MCF 10A (cell line): Measurements from ENCODE around the gene AMFR. TPM values are rescaled to one million over a fixed set of nuclear protein-coding genes. Genes with fewer than 3 reads are reported as not detected.

Experiments
- BruUV-seq: library from RNA; stranded (reverse); fragments of 400-500 nt; replicated peaks from 2 replicates; lab custom pipeline; 2021; lab: Mats Ljungman, UMichigan
- CTCF ChIA-PET: fragments of 300-600 bp; sonication (Branson Sonifier 250); formaldehyde crosslinking; extraction: SDS; loops from one replicate; lab custom pipeline; 2021; ENCODE audit warnings: antibody characterized with exemption, inconsistent platforms; lab: Yijun Ruan, JAX
- POLR2A ChIA-PET: fragments of 300-600, 350-650 bp; sonication (Branson Sonifier 250); formaldehyde crosslinking; extraction: SDS; loops from one replicate; lab custom pipeline; 2020; ENCODE audit warnings: antibody characterized with exemption, inconsistent platforms; lab: Yijun Ruan, JAX
- DNase-seq: peaks from one replicate; pipeline ENCODE4 v3.0.0-alpha.2; 2018; ENCODE audit not compliant: unreplicated experiment
- H3K27ac Mint-ChIP-seq: one replicate; pipeline ENCODE4 v1.8.0; 2022; ENCODE audit warnings: mild to moderate bottlenecking, low read depth, mixed read lengths; ENCODE audit not compliant: unreplicated experiment
- H3K27me3 Mint-ChIP-seq: one replicate; pipeline ENCODE4 v1.8.0; 2022; ENCODE audit warnings: mixed read lengths; ENCODE audit not compliant: insufficient read depth, unreplicated experiment
- H3K36me3 Mint-ChIP-seq: one replicate; pipeline ENCODE4 v1.8.0; 2022; ENCODE audit warnings: mild to moderate bottlenecking, moderate library complexity, mixed read lengths; ENCODE audit not compliant: insufficient read depth, unreplicated experiment
- H3K4me1 Mint-ChIP-seq: one replicate; pipeline ENCODE4 v1.8.0; 2022; ENCODE audit warnings: mixed read lengths; ENCODE audit not compliant: insufficient read depth, unreplicated experiment
- H3K4me3 Mint-ChIP-seq: one replicate; pipeline ENCODE4 v1.8.0; 2022; ENCODE audit warnings: mild to moderate bottlenecking, moderate library complexity, mixed read lengths; ENCODE audit not compliant: unreplicated experiment
- H3K9me3 Mint-ChIP-seq: one replicate; pipeline ENCODE4 v1.8.0; 2022; ENCODE audit warnings: mixed read lengths; ENCODE audit not compliant: unreplicated experiment
- CTCF ChIP-seq: fragments of 200-600 bp; IDR thresholded peaks from one replicate; pipeline ENCODE4 v1.8.0; 2022; ENCODE audit warnings: antibody characterized with exemption, mild to moderate bottlenecking; ENCODE audit not compliant: unreplicated experiment
- intact Hi-C: fragments of 100-400 bp; cut with micrococcal nuclease; formaldehyde crosslinking; loops from 2 replicates; pipeline ENCODE4 v1.14.1; 2022
- total RNA-seq: library from RNA; stranded (reverse); gene quantifications from 2 replicates; pipeline ENCODE4 v1.2.3, GENCODE V29; 2022

Gene AMFR
- total RNA-seq, 1 experiment from 2014 or later: 97.2 TPM

- Mint-ChIP-seq H3K27me3 (peaks cover 14% of the 10 kb centered on the region), H3K4me1 (peaks cover 8% of the 10 kb centered on the region), H3K36me3 (peaks cover 8% of the 10 kb centered on the region), H3K4me3 (no peak overlapping the region), H3K27ac (no peak overlapping the region), H3K9me3 (no peaks in the 10 kb centered on the region)
- BruUV-seq: no TSS peak
- intact Hi-C loops: loop anchor here (1.0 kb wide), 2 partner anchors 24 to 346 kb away; no protein-coding TSS in a partner anchor
- CTCF ChIA-PET: interaction anchor here (0.6 to 9.3 kb wide), 38 partner anchors 8 to 1444 kb away, joined by 3 to 233 read pairs (median 4); no protein-coding TSS in a partner anchor
- POLR2A ChIA-PET: interaction anchor here (0.6 to 1.7 kb wide), 8 partner anchors 11 to 1509 kb away, joined by 3 to 15 read pairs (median 4); no protein-coding TSS in a partner anchor
- TF ChIP-seq CTCF: no peak
- DNase-seq: no peak
These were observed 69.5 kb downstream of the AMFR start for GRCh38 chr16:56355786-56356275.

GRCh38 chr16:56355221-56355620, 70.1 kb downstream of the AMFR start:
- H3K4me3 Mint-ChIP-seq: no peak overlapping the region
- no peak for DNase-seq
- H3K27me3 Mint-ChIP-seq: peaks cover 14% of the 10 kb centered on the region
- intact Hi-C loops: no loop called here
- no peak overlapping the region for H3K27ac Mint-ChIP-seq
- POLR2A ChIA-PET: interaction anchor here (1.0 to 1.6 kb wide), 2 partner anchors 11 to 30 kb away, joined by 3 to 6 read pairs; no protein-coding TSS in a partner anchor
- CTCF ChIA-PET: interaction anchor here (0.6 to 9.3 kb wide), 12 partner anchors 8 to 1444 kb away, joined by 3 to 233 read pairs (median 8); no protein-coding TSS in a partner anchor
- no TSS peak for BruUV-seq
- no peak for TF ChIP-seq CTCF
- H3K4me1 Mint-ChIP-seq: peaks cover 8% of the 10 kb centered on the region
- peaks cover 2% of the 10 kb centered on the region for H3K36me3 Mint-ChIP-seq
- no peaks in the 10 kb centered on the region for H3K9me3 Mint-ChIP-seq

- POLR2A ChIA-PET: interaction anchor here (1.6 kb wide), 1 partner anchor 10 kb away, joined by 6 read pairs; no protein-coding TSS in a partner anchor
- DNase-seq: no peak
- H3K27me3 Mint-ChIP-seq: peaks cover 14% of the 10 kb centered on the region
- CTCF ChIA-PET: interaction anchor here (1.0 to 9.3 kb wide), 7 partner anchors 9 to 410 kb away, joined by 3 to 233 read pairs (median 8); no protein-coding TSS in a partner anchor
- TF ChIP-seq CTCF: no peak
- no peaks in the 10 kb centered on the region for H3K36me3 Mint-ChIP-seq
- no peak overlapping the region for H3K4me3 Mint-ChIP-seq
- H3K9me3 Mint-ChIP-seq: no peaks in the 10 kb centered on the region
- intact Hi-C loops: no loop called here
- peaks cover 8% of the 10 kb centered on the region for H3K4me1 Mint-ChIP-seq
- H3K27ac Mint-ChIP-seq: no peak overlapping the region
- no TSS peak for BruUV-seq
These were observed 70.6 kb downstream of the AMFR start for GRCh38 chr16:56354746-56355145.

- CTCF ChIA-PET: interaction anchor here (0.7 to 2.6 kb wide), 3 partner anchors 36 to 409 kb away, joined by 4 to 8 read pairs (median 7); no protein-coding TSS in a partner anchor
- peaks cover 8% of the 10 kb centered on the region for H3K4me1 Mint-ChIP-seq
These were observed 71.3 kb downstream of the AMFR start for GRCh38 chr16:56354016-56354415.

More at GRCh38 chr16:56354016-56354415, 71.3 kb downstream of the AMFR start:
- no TSS peak for BruUV-seq
- TF ChIP-seq CTCF: no peak
- Mint-ChIP-seq H3K27me3 (peaks cover 14% of the 10 kb centered on the region), H3K27ac (no peak overlapping the region), H3K9me3 (no peaks in the 10 kb centered on the region), H3K4me3 (no peak overlapping the region), H3K36me3 (no peaks in the 10 kb centered on the region)
- intact Hi-C loops: no loop called here
- DNase-seq: no peak
- POLR2A ChIA-PET: no interaction called here
